GM12878 (cell line): ENCODE measurements around the gene PEAR1. TPM values are rescaled to one million over a fixed set of nuclear protein-coding genes. Genes with fewer than 3 reads are reported as not detected.

ENCODE experiments used
- ATAC-seq: fragments of 200-7000 bp; cut with Tn5 transposase; 3 replicates; pipeline ENCODE4 v1.9.1; 2020; ENCODE audit warnings: mild to moderate bottlenecking, moderate library complexity
- BruUV-seq: library from RNA; stranded (reverse); fragments of 400-500 nt; replicated peaks from 2 replicates; lab custom pipeline; 2021; lab: Mats Ljungman, UMichigan
- CTCF ChIA-PET: fragments of 300-600 bp; sonication (Branson Sonifier 250); formaldehyde crosslinking; extraction: SDS; loops from one replicate; lab custom pipeline; 2021; ENCODE audit warnings: inconsistent platforms; lab: Yijun Ruan, JAX
- POLR2A ChIA-PET: fragments of 350-600 bp; formaldehyde crosslinking; extraction: SDS; loops from one replicate; lab custom pipeline; 2021; ENCODE audit warnings: inconsistent platforms; lab: Charles Lee
- RAD21 ChIA-PET: fragments of 300-600 bp; sonication (Branson Sonifier 250); formaldehyde crosslinking; loops from one replicate; lab custom pipeline; 2023; ENCODE audit warnings: antibody characterized with exemption; ENCODE audit not compliant: unreplicated experiment; lab: Charles Lee
- SMC1A ChIA-PET: fragments of 300-600 bp; sonication (Branson Sonifier 250); formaldehyde crosslinking; loops from one replicate; lab custom pipeline; 2023; ENCODE audit not compliant: unreplicated experiment, uncharacterized antibody; lab: Charles Lee
- DNase-seq: peaks from one replicate; pipeline ENCODE4 v3.0.0-alpha.2; 2011; ENCODE audit warnings: low read depth, low spot score
- FAIRE-seq: peaks from 3 replicates; lab custom pipeline; 2011; peaks lifted over from hg19 to GRCh38; lab: Jason Lieb, UNC
- H2AFZ ChIP-seq: 2 replicates; pipeline ENCODE4 v1.6.0; 2011; ENCODE audit warnings: low read depth, low read length, control low read depth; ENCODE audit not compliant: control insufficient read depth
- H3K27ac ChIP-seq: 2 replicates; pipeline ENCODE4 v1.5.1; 2011; ENCODE audit warnings: control low read depth; ENCODE audit not compliant: control insufficient read depth, insufficient read depth
- H3K27me3 ChIP-seq, 2 experiments: replicated peaks in 1 of 2; 2 replicates each; pipeline versions ENCODE4 v1.6.0 to v1.6.1; 2011; ENCODE audit warnings: low read length in 1 of 2; ENCODE audit not compliant: control insufficient read depth in 2 of 2, insufficient read depth in 2 of 2
- H3K36me3 ChIP-seq, 2 experiments: 2 replicates each; pipeline ENCODE4 v1.5.1; 2011; ENCODE audit warnings: low read length in 1 of 2; ENCODE audit not compliant: control insufficient read depth in 2 of 2, insufficient read depth in 2 of 2
- H3K4me1 ChIP-seq: 2 replicates; pipeline ENCODE4 v1.6.1; 2011; ENCODE audit warnings: mild to moderate bottlenecking, low read length, moderate library complexity, mixed read lengths; ENCODE audit not compliant: control insufficient read depth, insufficient read depth
- H3K4me2 ChIP-seq: 2 replicates; pipeline ENCODE4 v1.6.0; 2011; ENCODE audit warnings: control low read depth; ENCODE audit not compliant: control insufficient read depth, insufficient read depth
- H3K4me3 ChIP-seq: fragments of 200-600 bp; sonication (generic); 2 replicates; pipeline ENCODE4 v1.5.1; 2016
- H3K79me2 ChIP-seq: 2 replicates; pipeline ENCODE4 v1.6.0; 2011; ENCODE audit warnings: low read length; ENCODE audit not compliant: control insufficient read depth, insufficient read depth
- H3K9ac ChIP-seq: 2 replicates; pipeline ENCODE4 v1.8.0; 2011; ENCODE audit warnings: low read length, control low read depth, mixed read lengths; ENCODE audit not compliant: control insufficient read depth, insufficient read depth
- H3K9me3 ChIP-seq: replicated peaks from 3 replicates; pipeline ENCODE4 v1.5.1; 2011; ENCODE audit warnings: mild to moderate bottlenecking, low read length; ENCODE audit not compliant: control insufficient read depth, insufficient read depth
- H4K20me1 ChIP-seq: 2 replicates; pipeline ENCODE4 v1.6.0; 2011; ENCODE audit not compliant: control insufficient read depth, insufficient read depth
- NKRF ChIP-seq: fragments of 450-650 bp; conservative IDR thresholded peaks from 2 replicates; pipeline ENCODE4 v1.6.1; 2017; ENCODE audit warnings: mild to moderate bottlenecking, moderate library complexity
- SKIL ChIP-seq: fragments of 450-650 bp; IDR thresholded peaks from 2 replicates; pipeline ENCODE4 v1.6.1; 2017; ENCODE audit warnings: mild to moderate bottlenecking, low read depth, inconsistent platforms; ENCODE audit not compliant: poor library complexity, severe bottlenecking
- WGBS: methylation state at CpG from one replicate; pipeline ENCODE4 v1.1.6; 2016; ENCODE audit warnings: low lambda C conversion rate; ENCODE audit not compliant: insufficient replicate concordance, insufficient coverage; ENCODE audit errors: missing lambda C conversion rate; 5-methylcytosine and 5-hydroxymethylcytosine counted together
- in situ Hi-C: fragments of 300-500 bp; cut with MboI; formaldehyde crosslinking; loops from 9 replicates; pipeline ENCODE4 v1.14.3; 2018; ENCODE audit warnings: mixed read lengths
- intact Hi-C: fragments of 100-400 bp; cut with micrococcal nuclease; formaldehyde crosslinking; loops from one replicate; pipeline ENCODE4 v1.14.2; 2022; ENCODE audit not compliant: unreplicated experiment
- polyA plus RNA-seq, 11 experiments: library from polyadenylated mRNA; depleted of rRNA in 4 of 11; unstranded in 6 of 11; stranded (reverse) in 5 of 11; fragments of >200 nt; fragmentation: Nextera tagmentation in 4 of 11; fragmentation: Illumina TruSeq in 1 of 11; extraction: Ambion mirVana in 4 of 11; extraction: Trizol in 1 of 11; gene quantifications; 1 replicate in 1 of 11; 2 replicates in 10 of 11; pipeline versions ENCODE4 v1.2.1 to v1.2.3, GENCODE V29; 2011 to 2016; ENCODE audit warnings: inconsistent platforms in 2 of 11, missing spikeins in 2 of 11, low read depth in 1 of 11
- total RNA-seq, 4 experiments: library from RNA; depleted of rRNA in 3 of 4; stranded (reverse); fragments of >200 nt in 3 of 4; fragmentation: Illumina TruSeq in 1 of 4; extraction: Trizol in 1 of 4; gene quantifications; 2 replicates each; pipeline versions ENCODE4 v1.2.1 to v1.2.3, GENCODE V29; 2013 to 2021

The PEAR1 gene
- total and polyA plus RNA-seq, 10 of the 15 experiments (the other 5 are each of a cell fraction or from before 2014, with no cell fraction given): not detected

GRCh38 chr1:156853761-156854160, 39.8 kb upstream of the PEAR1 start:
- CTCF ChIA-PET: interaction anchor here (0.6 kb wide), 1 partner anchor 435 kb away, joined by 3 read pairs; no protein-coding TSS in a partner anchor

More at GRCh38 chr1:156853761-156854160, 39.8 kb upstream of the PEAR1 start:
- ChIA-PET SMC1A (no interaction called here), RAD21 (interaction anchor here (0.8 kb wide), 1 partner anchor 15 kb away, joined by 6 read pairs; no protein-coding TSS in a partner anchor), POLR2A (no interaction called here)
- no peak overlapping the region for H2AFZ ChIP-seq
- no peak overlapping the region for H3K4me3 ChIP-seq
- DNase-seq (no peak), FAIRE-seq (no peak), ATAC-seq (no peak)
- no peaks in the 10 kb centered on the region for H4K20me1 ChIP-seq
- no TSS peak for BruUV-seq
- intact Hi-C loops: no loop called here
- no peaks in the 10 kb centered on the region for H3K4me1 ChIP-seq
- no peaks in the 10 kb centered on the region for H3K36me3 ChIP-seq
- TF ChIP-seq NKRF (no peak), SKIL (no peak)
- 65% methylated on average over 19 of the region's 19 CpGs for WGBS
- no peak overlapping the region for H3K4me2 ChIP-seq
- no peaks in the 10 kb centered on the region for H3K79me2 ChIP-seq
- no peak overlapping the region for H3K27ac ChIP-seq
- in situ Hi-C loops: no loop called here
- H3K27me3 ChIP-seq: peaks cover 8 to 9% of the 10 kb centered on the region in 2 experiments; a peak in 3 of 4 replicates
- H3K9ac ChIP-seq: no peak overlapping the region
- no peaks in the 10 kb centered on the region for H3K9me3 ChIP-seq
